GM21367 (cell line): ENCODE results near the gene EHMT1.
"Not testable (repeated sequence)": the region's sequence is repeated elsewhere in the genome, so short reads cannot be mapped to it uniquely, and the experiment has no call there.

Experiments used
- ATAC-seq: cut with Tn5 transposase; IDR thresholded peaks from one replicate; pipeline ENCODE4 v1.9.1; 2021; ENCODE audit not compliant: unreplicated experiment

The EHMT1 gene

DNA sequence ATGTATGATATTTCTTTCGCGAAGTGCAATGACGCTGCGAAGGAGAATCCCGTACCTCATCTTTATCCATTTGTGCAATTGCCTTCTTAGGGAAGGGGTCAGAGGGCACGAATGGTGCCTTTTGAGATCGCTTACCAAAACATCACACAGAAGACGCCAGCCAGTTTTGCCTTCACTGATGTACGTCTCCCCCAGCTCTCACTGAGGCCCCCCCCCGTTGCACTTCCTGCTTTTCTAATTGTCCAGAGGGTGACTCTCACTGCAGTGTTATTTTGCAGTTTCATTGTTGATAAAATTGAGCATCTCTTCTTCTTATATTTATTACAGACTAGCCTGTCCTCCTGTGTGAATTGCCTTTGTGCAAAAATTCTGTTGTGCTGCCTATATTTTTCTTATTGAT, 219.8 kb downstream of the EHMT1 start:
- no peak for ATAC-seq

GRCh38 chr9:137843355-137843754, 224.6 kb downstream of the EHMT1 start:
- ATAC-seq = no peak

- no peak for ATAC-seq
Observed at GRCh38 chr9:137851516-137852267, 232.9 kb downstream of the EHMT1 start.

DNA sequence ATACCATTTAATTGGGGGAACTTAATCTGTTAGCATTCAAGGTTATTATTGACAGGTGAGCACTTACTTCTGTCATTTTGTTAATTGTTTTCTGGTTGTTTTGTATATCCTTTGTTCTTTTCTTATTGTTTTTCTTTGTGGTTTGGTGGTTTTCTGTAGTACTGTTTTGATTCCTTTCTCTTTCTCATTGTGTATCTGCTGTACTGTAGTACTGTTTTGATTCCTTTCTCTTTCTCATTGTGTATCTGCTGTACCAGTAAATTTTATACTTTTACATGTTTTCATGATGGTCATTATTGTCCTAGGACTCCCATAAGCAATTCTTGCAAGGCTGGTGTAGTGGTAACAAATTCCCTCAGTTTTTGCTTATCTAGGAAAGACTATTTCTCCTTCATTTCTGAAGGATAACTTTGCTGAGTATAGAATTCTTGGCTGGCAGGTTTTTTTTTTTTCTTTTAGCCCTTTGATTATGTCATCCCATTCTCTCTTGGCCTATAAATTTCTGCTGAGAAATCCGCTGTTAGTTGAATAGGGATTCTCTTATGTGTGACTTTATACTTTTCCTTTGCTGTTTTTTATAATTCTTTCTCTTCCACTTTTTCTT, 234.7 kb downstream of the EHMT1 start:
- no peak for ATAC-seq

- no peak for ATAC-seq
Observed at GRCh38 chr9:137860361-137860760, 241.6 kb downstream of the EHMT1 start.

GRCh38 chr9:137865581-137866145, 246.9 kb downstream of the EHMT1 start:
- no peak for ATAC-seq

- no peak for ATAC-seq
Observed at GRCh38 chr9:137866226-137867141, 247.7 kb downstream of the EHMT1 start.

GRCh38 chr9:137870432-137870831, 251.6 kb downstream of the EHMT1 start:
- no peak for ATAC-seq

GRCh38 chr9:137872296-137872695, 253.5 kb downstream of the EHMT1 start:
- no peak for ATAC-seq

- no peak for ATAC-seq
Observed at GRCh38 chr9:137873408-137873807, 254.6 kb downstream of the EHMT1 start.

DNA sequence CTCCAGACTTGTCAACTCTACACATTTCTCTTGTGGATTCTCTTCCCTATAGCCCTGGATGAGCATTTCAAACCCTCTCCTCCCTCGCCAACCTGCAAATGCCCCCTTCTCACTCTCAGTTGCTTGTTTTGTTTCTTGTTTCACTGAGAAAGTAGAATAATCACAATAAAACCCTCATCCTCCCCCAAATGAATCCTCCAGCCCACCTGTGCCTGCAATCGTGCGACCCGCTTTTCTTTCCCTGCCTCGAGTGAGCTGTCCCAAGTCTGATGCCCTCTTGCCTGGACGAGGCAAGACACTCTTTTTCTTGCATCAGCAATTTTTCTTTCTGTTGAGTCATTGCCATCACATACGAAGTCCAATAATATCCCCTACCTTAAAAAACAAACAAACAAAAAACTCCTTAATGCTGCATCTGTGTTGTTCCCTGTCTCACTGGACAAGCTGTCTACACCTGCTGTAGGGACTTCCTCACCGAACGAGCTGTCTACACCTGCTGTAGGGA, 255.1 kb downstream of the EHMT1 start:
- no peak for ATAC-seq

DNA sequence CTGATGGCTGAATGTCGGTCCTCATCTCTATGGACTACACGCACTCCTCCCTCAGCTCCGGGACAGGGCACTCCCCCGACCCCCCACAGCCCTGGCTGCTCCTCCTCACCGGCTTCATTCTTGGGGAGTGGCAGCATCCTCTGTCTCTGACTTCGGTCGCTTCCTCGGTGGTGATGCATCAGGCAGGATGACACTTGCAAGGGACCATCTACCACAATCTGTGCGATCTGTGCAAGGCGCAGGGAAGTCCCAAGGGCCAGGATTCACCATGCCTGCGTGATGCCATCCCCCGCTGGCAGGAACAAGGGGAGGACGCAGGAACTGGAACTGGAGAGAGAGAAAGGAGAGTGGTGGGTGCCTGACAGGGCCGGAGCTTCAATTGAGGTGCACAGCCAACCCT, 256.5 kb downstream of the EHMT1 start:
- no peak for ATAC-seq

GRCh38 chr9:137875846-137876245, 257.0 kb downstream of the EHMT1 start:
- ATAC-seq = no peak

DNA sequence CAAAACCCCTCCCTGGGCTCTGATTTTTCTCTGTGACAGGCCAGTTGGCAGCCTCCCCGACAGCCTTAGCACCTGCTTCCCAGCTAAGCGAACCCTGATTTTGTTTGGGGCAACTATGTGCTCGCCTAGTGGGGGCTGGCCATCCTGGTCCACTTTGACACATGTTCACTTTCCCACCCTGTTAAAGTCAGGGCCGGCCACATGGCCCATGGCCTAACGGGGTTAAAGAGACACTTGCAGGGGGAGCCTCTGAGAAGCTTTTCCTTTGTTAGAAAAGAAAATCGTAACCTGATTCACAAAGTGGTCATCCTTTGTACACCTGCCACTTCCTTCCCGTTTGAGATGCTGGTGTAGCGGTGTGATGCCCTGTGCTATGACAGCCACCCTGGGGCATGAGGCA, 257.5 kb downstream of the EHMT1 start:
- ATAC-seq = no peak

GRCh38 chr9:137876781-137877386, 258.1 kb downstream of the EHMT1 start:
- no peak for ATAC-seq

- ATAC-seq = not testable (repeated sequence)
Observed at GRCh38 chr9:137877506-137878122, 258.8 kb downstream of the EHMT1 start, which contains the start of gene CACNA1B. CACNA1B (plus strand) TSS chr9:137877782; CDS start chr9:137877934, 152 bp downstream.

DNA sequence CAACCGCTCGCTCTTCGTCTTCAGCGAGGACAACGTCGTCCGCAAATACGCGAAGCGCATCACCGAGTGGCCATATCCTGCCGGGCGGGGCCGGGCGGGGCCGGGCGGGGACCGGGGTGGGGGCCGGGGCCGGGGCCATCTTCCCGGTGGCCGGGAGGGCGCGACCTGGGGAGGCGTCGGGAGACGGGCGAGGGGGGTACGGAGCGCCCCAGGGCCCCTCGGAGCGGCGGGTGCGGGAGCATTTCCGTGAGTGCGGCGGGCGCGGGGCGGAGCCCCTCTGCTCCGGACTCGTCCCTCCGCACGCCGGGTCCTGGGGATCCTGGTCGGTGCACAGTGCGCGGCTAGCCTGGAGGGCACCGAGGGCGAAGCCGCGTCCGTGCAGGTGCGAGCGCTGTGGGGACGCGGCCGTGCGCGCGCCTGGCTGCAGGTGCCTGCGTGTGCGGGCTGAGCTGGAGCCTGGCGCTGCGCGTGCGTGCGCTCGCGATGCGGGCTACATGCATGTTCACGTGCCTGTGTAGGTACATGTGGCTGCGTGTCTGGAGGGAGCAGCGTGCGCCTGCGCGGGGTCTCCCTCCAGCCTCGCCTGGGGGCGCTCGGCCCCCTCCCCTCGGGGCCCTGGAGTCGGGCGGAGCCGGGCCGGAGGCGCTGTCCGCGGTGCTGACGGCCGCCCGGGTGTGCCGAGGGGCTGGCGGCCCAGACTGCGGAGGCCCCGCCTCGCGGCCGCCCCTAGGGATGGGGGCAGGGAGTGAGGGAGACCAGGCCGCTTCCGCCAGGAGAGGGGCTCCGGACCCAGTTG, 259.5 kb downstream of the EHMT1 start:
- ATAC-seq = no peak

DNA sequence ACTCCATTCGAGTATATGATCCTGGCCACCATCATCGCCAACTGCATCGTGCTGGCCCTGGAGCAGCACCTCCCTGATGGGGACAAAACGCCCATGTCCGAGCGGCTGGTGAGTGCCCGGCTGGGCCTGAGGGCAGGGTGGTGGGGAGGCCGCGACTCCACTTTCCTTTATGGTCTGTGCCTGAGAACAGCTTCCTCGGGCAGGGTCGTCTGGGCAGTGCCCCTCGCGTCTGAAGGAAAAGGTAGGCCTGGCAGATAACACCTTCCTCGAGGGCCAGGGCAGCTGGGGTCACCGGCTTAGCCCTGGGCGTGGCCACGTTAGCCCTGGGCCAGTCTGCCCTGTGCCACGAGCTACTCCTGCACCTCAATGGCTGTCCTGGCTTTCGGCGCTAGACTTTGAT, 260.2 kb downstream of the EHMT1 start:
- ATAC-seq = no peak

DNA sequence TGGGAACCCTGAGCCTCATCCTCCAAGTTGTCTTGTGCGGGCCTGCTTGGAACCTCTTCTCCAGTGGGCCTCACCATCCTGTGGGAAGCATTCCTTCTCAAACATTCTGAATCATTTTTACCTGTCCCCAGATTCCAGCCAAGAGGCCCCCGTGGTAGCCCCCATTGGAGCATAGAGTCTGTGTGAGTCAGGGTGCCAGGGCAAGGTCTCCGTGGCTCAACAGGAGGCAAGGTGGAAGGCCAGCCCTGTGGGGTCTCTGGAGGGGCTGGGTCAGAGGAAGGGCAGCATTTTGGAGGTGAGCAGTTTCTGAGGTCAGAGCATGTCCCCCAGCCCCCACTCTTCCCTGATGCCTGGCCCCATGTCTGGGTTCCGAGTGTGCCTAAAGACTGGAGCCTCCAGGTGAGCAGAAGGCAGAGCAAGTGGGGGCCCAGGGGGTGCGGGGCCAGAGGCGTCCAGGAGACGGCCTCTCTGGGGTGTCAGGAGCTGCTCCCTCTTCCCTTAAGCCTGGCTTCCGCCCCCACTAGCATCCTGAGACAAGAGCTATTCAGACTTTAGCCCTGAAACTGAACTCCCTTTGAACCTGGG, 260.9 kb downstream of the EHMT1 start:
- no peak for ATAC-seq
